Spleen (tissue), 11 donors: ENCODE measurements around the gene SRGAP3. TPM values are rescaled to one million over a fixed set of nuclear protein-coding genes. Genes with fewer than 3 reads are reported as not detected.

Experiments
- DNase-seq: peaks from one replicate; pipeline ENCODE4 v3.0.0-alpha.2; 2020
- H3K27ac ChIP-seq, 8 donors: fragments of 200-600 bp; sonication (generic) in 7 of 8; 1 replicate in 4 of 8; 2 replicates in 4 of 8; pipeline versions ENCODE4 v1.5.0 to v1.8.0; 2016 to 2021; ENCODE audit warnings: inconsistent platforms in 4 of 8, mild to moderate bottlenecking in 4 of 8, moderate library complexity in 1 of 8
- H3K27me3 ChIP-seq, 7 donors: fragments of 200-600 bp; sonication (generic) in 6 of 7; replicated peaks in 1 of 7; 1 replicate in 4 of 7; 2 replicates in 3 of 7; pipeline versions ENCODE4 v1.5.0 to v1.8.0; 2016 to 2021; ENCODE audit warnings: inconsistent platforms in 3 of 7, mild to moderate bottlenecking in 1 of 7
- H3K36me3 ChIP-seq, 6 donors: fragments of 200-600 bp; sonication (generic) in 5 of 6; 1 replicate in 4 of 6; 2 replicates in 2 of 6; pipeline versions ENCODE4 v1.5.0 to v1.8.0; 2016 to 2021; ENCODE audit warnings: inconsistent platforms in 2 of 6
- H3K4me1 ChIP-seq, 6 donors: fragments of 200-600 bp; sonication (generic) in 5 of 6; 1 replicate in 3 of 6; 2 replicates in 3 of 6; pipeline versions ENCODE4 v1.5.0 to v1.8.0; 2016 to 2021; ENCODE audit warnings: inconsistent platforms in 3 of 6
- H3K4me3 ChIP-seq, 8 donors: fragments of 200-600 bp; sonication (generic) in 7 of 8; 1 replicate in 4 of 8; 2 replicates in 4 of 8; pipeline versions ENCODE4 v1.5.0 to v1.8.0; 2016 to 2021; ENCODE audit warnings: inconsistent platforms in 4 of 8, mild to moderate bottlenecking in 4 of 8, moderate library complexity in 2 of 8
- H3K9me3 ChIP-seq, 8 donors: fragments of 200-600 bp; sonication (generic) in 7 of 8; 1 replicate in 4 of 8; 2 replicates in 4 of 8; pipeline versions ENCODE4 v1.5.0 to v1.8.0; 2016 to 2021; ENCODE audit warnings: inconsistent platforms in 4 of 8
- POLR2A ChIP-seq, 3 donors: fragments of 450-650 bp; IDR thresholded peaks; one replicate each; pipeline ENCODE4 v1.5.1; 2017; ENCODE audit warnings: antibody characterized with exemption in 3 of 3, mild to moderate bottlenecking in 1 of 3
- POLR2AphosphoS5 ChIP-seq, 3 donors: sonication (generic); formaldehyde crosslinking; IDR thresholded peaks; one replicate each; pipeline ENCODE4 v1.5.1; 2017; ENCODE audit warnings: antibody characterized with exemption in 3 of 3
- WGBS, 5 donors: extraction: QIAGEN DNeasy Blood & Tissue Kit in 3 of 5; methylation state at CpG; one replicate each; pipeline versions ENCODE4 v1.1.5 to v1.1.7; 2013 to 2018; 5-methylcytosine and 5-hydroxymethylcytosine counted together
- intact Hi-C: fragments of 100-400 bp; cut with DNase I; formaldehyde crosslinking; loops from one replicate; pipeline ENCODE4 v1.15.0; 2023; ENCODE audit warnings: low total_unique reads
- polyA plus RNA-seq, 3 donors: library from polyadenylated mRNA; stranded (reverse); fragments of 200-250 nt; gene quantifications; one replicate each; pipeline ENCODE4 v1.2.1, GENCODE V29; 2013
- total RNA-seq, 7 donors: library from RNA; depleted of rRNA in 3 of 7; stranded (reverse); fragments of >200 nt in 3 of 7; fragmentation: NEBNext Ultra II Directional in 4 of 7; extraction: Animal tissue kit (Norgen Biotek cat#: 25700) in 4 of 7; gene quantifications; one replicate each; pipeline versions ENCODE4 v1.1.0 to v1.2.1, GENCODE V29; 2016 to 2021
- TF ChIP-seq, protein P1 (sequence below), 11 experiments: fragments of 200-600 bp in 7 of 11; fragments of 450-650 bp in 4 of 11; sonication (generic) in 4 of 11; IDR thresholded peaks in 8 of 11; conservative IDR thresholded peaks in 3 of 11; 1 replicate in 7 of 11; 2 replicates in 4 of 11; pipeline versions ENCODE4 v1.4.0 to v1.8.0; 2016 to 2021; ENCODE audit warnings: antibody characterized with exemption in 11 of 11, inconsistent platforms in 4 of 11, mild to moderate bottlenecking in 1 of 11
- donor health status: healthy with polysubstance abuse.
- donor health status: DM: no; HTN: no; CAD: no; lungs with moderate emphysema.
- donor health status: DM: no; HTN: no; CAD: no.
- donor health status: Bipolar disorder and iron deficiency.
- donor health status: healthy.
- donor health status: DM: no; HTN: no; CAD: no.
- donor health status: DM: yes; HTN: yes; CAD: no.

The SRGAP3 gene
- total and polyA plus RNA-seq, 10 donors, result 0.54 to 10.3 (median 6.4) TPM

DNA sequence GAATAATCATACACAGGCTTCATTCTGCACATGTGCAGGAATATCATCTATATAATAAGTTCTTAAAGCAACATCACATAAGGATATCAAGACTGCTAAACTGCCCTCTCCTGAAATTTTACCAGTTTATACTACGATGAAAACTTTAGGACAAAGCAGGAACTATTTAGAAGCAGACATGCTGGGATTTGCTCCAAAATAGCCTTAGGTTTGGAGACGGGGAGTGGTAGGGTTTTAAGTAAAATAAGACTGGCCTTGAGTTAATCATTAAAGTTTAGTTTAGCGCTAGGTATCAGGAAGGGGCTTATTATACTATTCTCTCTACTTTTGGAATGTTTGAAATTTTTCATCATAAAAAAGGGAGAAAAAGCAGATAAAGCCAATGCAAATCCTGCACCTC lies 115.8 kb downstream of the SRGAP3 start:
- TF ChIP-seq POLR2A (IDR thresholded peaks at IDR 0.05) (no peak), POLR2AphosphoS5 (IDR thresholded peaks at IDR 0.05) (no peak)
- TF ChIP-seq, protein P1, sequence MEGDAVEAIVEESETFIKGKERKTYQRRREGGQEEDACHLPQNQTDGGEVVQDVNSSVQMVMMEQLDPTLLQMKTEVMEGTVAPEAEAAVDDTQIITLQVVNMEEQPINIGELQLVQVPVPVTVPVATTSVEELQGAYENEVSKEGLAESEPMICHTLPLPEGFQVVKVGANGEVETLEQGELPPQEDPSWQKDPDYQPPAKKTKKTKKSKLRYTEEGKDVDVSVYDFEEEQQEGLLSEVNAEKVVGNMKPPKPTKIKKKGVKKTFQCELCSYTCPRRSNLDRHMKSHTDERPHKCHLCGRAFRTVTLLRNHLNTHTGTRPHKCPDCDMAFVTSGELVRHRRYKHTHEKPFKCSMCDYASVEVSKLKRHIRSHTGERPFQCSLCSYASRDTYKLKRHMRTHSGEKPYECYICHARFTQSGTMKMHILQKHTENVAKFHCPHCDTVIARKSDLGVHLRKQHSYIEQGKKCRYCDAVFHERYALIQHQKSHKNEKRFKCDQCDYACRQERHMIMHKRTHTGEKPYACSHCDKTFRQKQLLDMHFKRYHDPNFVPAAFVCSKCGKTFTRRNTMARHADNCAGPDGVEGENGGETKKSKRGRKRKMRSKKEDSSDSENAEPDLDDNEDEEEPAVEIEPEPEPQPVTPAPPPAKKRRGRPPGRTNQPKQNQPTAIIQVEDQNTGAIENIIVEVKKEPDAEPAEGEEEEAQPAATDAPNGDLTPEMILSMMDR (IDR thresholded peaks at IDR 0.05 in 8 of 11, conservative IDR thresholded peaks at IDR 0.05 in 3 of 11), result no peak
- no peak for DNase-seq
- Histone ChIP-seq H3K27ac (no peak overlapping the region), H3K9me3 (no peaks in the 10 kb centered on the region), H3K36me3 (no peaks in the 10 kb centered on the region), H3K4me1 (peaks cover 0 to 16% (median 5%) of the 10 kb centered on the region in 6 donors), H3K4me3 (no peak overlapping the region), H3K27me3 (peaks cover 0 to 26% (median 11%) of the 10 kb centered on the region in 7 donors)
- 69 to 88% (median 80%) methylated on average over 3 of the region's 3 CpGs for WGBS, 5 donors
- intact Hi-C loops, result no loop called here

DNA sequence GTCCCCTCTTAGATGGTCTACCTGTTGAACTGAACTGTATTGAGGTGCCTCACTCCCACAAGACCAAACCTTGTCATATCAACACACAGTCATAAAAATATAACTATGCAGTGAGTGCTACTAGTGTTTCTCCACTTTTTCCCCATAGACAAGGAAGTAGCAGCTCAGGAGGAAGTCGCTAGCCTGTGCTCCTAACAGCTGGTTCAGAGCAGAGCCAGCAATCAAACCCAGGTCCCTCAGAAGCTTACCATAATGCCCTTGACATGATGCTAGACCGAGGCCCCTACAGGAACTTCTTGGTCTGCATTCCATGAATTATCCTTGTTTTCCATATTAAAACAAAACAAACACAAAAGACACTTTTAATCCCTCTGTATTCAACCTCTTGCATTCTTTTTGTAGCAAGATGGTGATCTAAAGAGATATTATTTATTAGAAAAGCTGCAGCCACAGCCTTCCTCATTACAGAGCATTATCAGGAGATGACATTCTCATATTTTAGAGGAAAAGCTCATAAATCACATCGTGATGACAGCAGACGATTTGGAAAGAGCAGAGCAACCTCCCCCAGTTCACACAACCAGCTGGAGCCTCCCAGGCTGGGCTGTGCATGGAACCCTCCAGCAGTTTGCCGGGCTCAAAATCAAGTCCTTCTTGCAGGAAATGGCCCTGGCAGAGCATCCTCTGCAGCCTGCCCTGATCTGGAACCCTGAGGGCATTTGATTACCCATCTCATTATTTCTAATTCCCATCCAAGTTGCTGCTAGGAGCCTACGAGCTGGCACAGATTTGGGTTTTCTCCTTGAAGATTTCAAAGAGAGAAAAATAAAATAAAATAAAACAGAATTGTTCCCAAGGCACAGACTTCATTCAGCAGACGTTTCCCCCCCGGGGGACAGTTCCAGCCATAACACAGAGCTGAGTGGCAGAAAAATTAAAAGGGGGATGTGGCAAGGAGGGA lies 118.8 kb downstream of the SRGAP3 start:
- Histone ChIP-seq H3K4me1 (peaks cover 0 to 5% (median 0%) of the 10 kb centered on the region in 6 donors), H3K4me3 (no peak overlapping the region), H3K36me3 (no peaks in the 10 kb centered on the region), H3K27me3 (peaks cover 0 to 4% (median 0%) of the 10 kb centered on the region in 7 donors), H3K27ac (no peak overlapping the region), H3K9me3 (no peaks in the 10 kb centered on the region)
- DNase-seq, result no peak
- WGBS, 5 donors, result 42 to 51% (median 48%) methylated on average over 8 of the region's 8 CpGs
- TF ChIP-seq POLR2AphosphoS5 (IDR thresholded peaks at IDR 0.05), result no peak
- TF ChIP-seq POLR2A (IDR thresholded peaks at IDR 0.05), result no peak
- TF ChIP-seq, protein P1 (IDR thresholded peaks at IDR 0.05 in 8 of 11, conservative IDR thresholded peaks at IDR 0.05 in 3 of 11), result no peak
- intact Hi-C loops, result no loop called here

DNA sequence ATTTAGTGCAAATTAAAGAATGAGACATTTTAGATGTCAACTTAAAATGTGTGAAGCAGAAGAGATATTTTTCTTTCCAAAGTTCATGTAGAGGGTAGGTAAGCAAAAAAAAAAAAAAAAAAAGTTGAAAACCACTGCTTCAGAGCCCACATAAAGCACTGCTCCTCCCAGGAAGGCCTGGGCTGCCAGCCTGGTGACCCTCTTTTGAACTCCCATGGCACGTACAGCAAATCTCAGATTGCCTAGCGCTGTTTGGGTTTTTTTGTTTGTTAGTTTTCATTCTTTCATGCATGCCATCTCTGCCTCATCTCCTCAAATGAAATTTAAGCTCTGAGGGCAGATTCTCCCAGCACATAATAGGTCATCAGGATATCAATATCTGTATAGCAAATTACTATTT lies 120.1 kb downstream of the SRGAP3 start:
- Histone ChIP-seq H3K4me1 (peaks cover 0 to 4% (median 0%) of the 10 kb centered on the region in 6 donors), H3K27ac (no peak overlapping the region), H3K4me3 (no peak overlapping the region), H3K27me3 (no peaks in the 10 kb centered on the region), H3K9me3 (no peaks in the 10 kb centered on the region), H3K36me3 (no peaks in the 10 kb centered on the region)
- DNase-seq, result no peak
- no peak for TF ChIP-seq POLR2A (IDR thresholded peaks at IDR 0.05)
- no peak for TF ChIP-seq POLR2AphosphoS5 (IDR thresholded peaks at IDR 0.05)
- TF ChIP-seq, protein P1 (IDR thresholded peaks at IDR 0.05 in 8 of 11, conservative IDR thresholded peaks at IDR 0.05 in 3 of 11), result no peak
- WGBS, 5 donors, result 65 to 77% (median 70%) methylated on average over 2 of the region's 2 CpGs
- intact Hi-C loops, result no loop called here

DNA sequence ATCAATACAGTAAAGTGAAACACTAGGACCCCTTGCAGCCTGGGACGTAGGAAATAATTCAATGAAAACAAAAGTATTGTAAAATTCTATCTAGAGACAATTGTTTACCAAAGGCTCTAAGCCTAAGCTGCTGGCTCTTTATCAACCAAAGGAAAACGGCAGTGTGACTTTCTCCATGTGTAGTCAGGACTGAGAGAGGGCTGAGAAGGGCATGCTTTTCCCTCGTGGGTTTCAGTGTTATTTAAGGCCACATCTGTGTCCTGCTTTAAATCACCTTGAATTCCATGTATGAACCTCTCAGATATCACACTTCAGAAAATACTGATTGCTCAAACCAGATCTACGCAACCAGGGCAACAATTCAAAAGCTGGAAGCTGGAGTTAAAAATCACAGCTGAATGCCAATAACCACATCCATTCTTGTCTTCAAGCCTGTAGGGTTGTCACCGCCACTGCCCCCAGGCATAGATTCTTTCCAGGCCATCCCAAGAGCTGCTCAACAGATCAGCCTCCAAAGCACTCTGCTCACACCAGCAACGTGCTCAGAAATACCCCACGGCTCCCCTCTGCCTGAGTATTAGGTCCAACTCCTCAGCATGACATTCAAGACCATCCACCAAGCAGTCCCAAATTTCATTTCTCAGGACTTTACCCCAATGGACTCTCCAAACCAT lies 124.0 kb downstream of the SRGAP3 start:
- H3K27me3 ChIP-seq, result no peaks in the 10 kb centered on the region
- H3K9me3 ChIP-seq, result no peaks in the 10 kb centered on the region
- no peak for DNase-seq
- intact Hi-C loops, result no loop called here
- WGBS, 5 donors, result 75 to 83% (median 79%) methylated on average over 7 of the region's 7 CpGs
- TF ChIP-seq POLR2A (IDR thresholded peaks at IDR 0.05) (no peak), POLR2AphosphoS5 (IDR thresholded peaks at IDR 0.05) (no peak)
- TF ChIP-seq, protein P1 (IDR thresholded peaks at IDR 0.05 in 8 of 11, conservative IDR thresholded peaks at IDR 0.05 in 3 of 11), result no peak
- no peak overlapping the region for H3K4me3 ChIP-seq
- peaks cover 0 to under 1% (median 0%) of the 10 kb centered on the region in 6 donors for H3K4me1 ChIP-seq
- no peak overlapping the region for H3K27ac ChIP-seq
- no peaks in the 10 kb centered on the region for H3K36me3 ChIP-seq
